HCT116 (cell line): ENCODE results near the gene CLTRN. TPM values are rescaled to one million over a fixed set of nuclear protein-coding genes. Genes with fewer than 3 reads are reported as not detected.
A peak's percentile ranks its signal among the peaks of the same experiment; 100 is the strongest.

Experiments used
- ATAC-seq: fragments of 200-7000 bp; cut with Tn5 transposase; 2 replicates; pipeline ENCODE4 v1.9.1; 2020; ENCODE audit warnings: mild to moderate bottlenecking, moderate library complexity
- BruUV-seq: library from RNA; stranded (reverse); fragments of 400-500 nt; replicated peaks from 2 replicates; lab custom pipeline; 2021; lab: Mats Ljungman, UMichigan
- CTCF ChIA-PET: fragments of 300-600 bp; sonication (Branson Sonifier 250); formaldehyde crosslinking; loops from one replicate; lab custom pipeline; 2021; ENCODE audit warnings: antibody characterized with exemption; lab: Charles Lee
- POLR2A ChIA-PET: fragments of 300-600, 350-600 bp; sonication (Branson Sonifier 250); formaldehyde crosslinking; loops from one replicate; lab custom pipeline; 2021; ENCODE audit warnings: antibody characterized with exemption; lab: Charles Lee
- RAD21 ChIA-PET, 2 experiments: fragments of 300-600 bp; sonication (Branson Sonifier 250); formaldehyde crosslinking; loops; one replicate each; lab custom pipeline; 2023; ENCODE audit warnings: low total read pairs in 2 of 2; ENCODE audit not compliant: uncharacterized antibody in 2 of 2, unreplicated experiment in 2 of 2, low non-redundant PET in 1 of 2; lab: Charles Lee
- DNase-seq: peaks from one replicate; pipeline ENCODE4 v3.0.0-alpha.2; 2010; ENCODE audit warnings: low read depth, low spot score
- H2AFZ ChIP-seq: fragments of 200-600 bp; shearing (Covaris generic), sonication (generic); 2 replicates; pipeline ENCODE4 v1.6.1; 2017; ENCODE audit warnings: low read depth, mixed run types, mixed read lengths, antibody characterized with exemption, low read length; ENCODE audit not compliant: poor library complexity, severe bottlenecking
- H3K27ac ChIP-seq: 2 replicates; pipeline ENCODE4 v1.5.1; 2012; ENCODE audit warnings: low read depth, low read length
- H3K27me3 ChIP-seq: fragments of 200-600 bp; sonication (generic); 2 replicates; pipeline ENCODE4 v1.6.1; 2016; ENCODE audit warnings: mixed run types, low read length, mixed read lengths; ENCODE audit not compliant: insufficient read depth
- H3K36me3 ChIP-seq, 2 experiments: fragments of 200-500 bp in 1 of 2; fragments of 200-600 bp in 1 of 2; sonication (Bioruptor generic) in 1 of 2; sonication (generic) in 1 of 2; 2 replicates each; pipeline versions ENCODE4 v1.5.1 to v1.6.1; 2014 to 2016; ENCODE audit warnings: low read length in 2 of 2, inconsistent platforms in 1 of 2, mixed read lengths in 1 of 2, mixed run types in 1 of 2; ENCODE audit not compliant: insufficient read depth in 2 of 2, control insufficient read depth in 1 of 2
- H3K4me1 ChIP-seq, 2 experiments: fragments of 200-600 bp in 1 of 2; sonication (generic) in 1 of 2; 2 replicates each; pipeline versions ENCODE4 v1.5.1 to v1.6.1; 2012 to 2017; ENCODE audit warnings: low read length in 2 of 2, inconsistent platforms in 1 of 2, mild to moderate bottlenecking in 1 of 2, mixed read lengths in 1 of 2, mixed run types in 1 of 2, moderate library complexity in 1 of 2; ENCODE audit not compliant: insufficient read depth in 2 of 2, control insufficient read depth in 1 of 2
- H3K4me2 ChIP-seq: fragments of 200-600 bp; sonication (generic); 2 replicates; pipeline ENCODE4 v1.6.1; 2017; ENCODE audit warnings: mixed run types, low read length, mixed read lengths
- H3K4me3 ChIP-seq, 2 experiments: fragments of 200-600 bp in 1 of 2; sonication (generic) in 1 of 2; replicated peaks in 1 of 2; 2 replicates each; pipeline ENCODE4 v1.5.1; 2011 to 2016; ENCODE audit warnings: low read length in 2 of 2, control low read depth in 1 of 2, low read depth in 1 of 2, mild to moderate bottlenecking in 1 of 2, mixed read lengths in 1 of 2, mixed run types in 1 of 2
- H3K79me2 ChIP-seq: fragments of 200-600 bp; sonication (generic); 2 replicates; pipeline ENCODE4 v1.6.1; 2017; ENCODE audit warnings: mild to moderate bottlenecking, mixed run types, low read length, moderate library complexity, mixed read lengths; ENCODE audit not compliant: insufficient read depth
- H3K9ac ChIP-seq: fragments of 200-600 bp; sonication (generic); 2 replicates; pipeline ENCODE4 v1.6.1; 2016; ENCODE audit warnings: low read length, mixed read lengths
- H3K9me2 ChIP-seq: fragments of 200-600 bp; sonication (generic), shearing (Covaris generic); 2 replicates; pipeline ENCODE4 v1.6.1; 2017; ENCODE audit warnings: mixed run types, mild to moderate bottlenecking, moderate library complexity; ENCODE audit not compliant: insufficient read depth
- H3K9me3 ChIP-seq, 2 experiments: fragments of 200-500 bp in 1 of 2; fragments of 200-600 bp in 1 of 2; sonication (Bioruptor generic) in 1 of 2; sonication (generic) in 1 of 2; 2 replicates each; pipeline ENCODE4 v1.6.1; 2014 to 2017; ENCODE audit warnings: low read length in 2 of 2, mixed read lengths in 2 of 2, inconsistent platforms in 1 of 2, low read depth in 1 of 2, mild to moderate bottlenecking in 1 of 2, mixed run types in 1 of 2, moderate library complexity in 1 of 2; ENCODE audit not compliant: control insufficient read depth in 1 of 2, insufficient read depth in 1 of 2
- H4K20me1 ChIP-seq: fragments of 200-600 bp; sonication (generic), shearing (Covaris generic); 2 replicates; pipeline ENCODE4 v1.6.1; 2017; ENCODE audit warnings: mixed run types, mild to moderate bottlenecking, moderate library complexity; ENCODE audit not compliant: insufficient read depth
- CBX3 ChIP-seq: IDR thresholded peaks from 2 replicates; pipeline ENCODE4 v1.6.1; 2012; ENCODE audit warnings: low read depth
- CEBPB ChIP-seq: IDR thresholded peaks from 2 replicates; pipeline ENCODE4 v1.6.1; 2012; ENCODE audit warnings: low read depth
- FOSL1 ChIP-seq: IDR thresholded peaks from 2 replicates; pipeline ENCODE4 v1.6.1; 2012; ENCODE audit warnings: low read depth
- JUND ChIP-seq: IDR thresholded peaks from 2 replicates; pipeline ENCODE4 v1.6.1; 2012
- POLR2AphosphoS5 ChIP-seq: IDR thresholded peaks from 2 replicates; pipeline ENCODE4 v1.6.1; 2011; ENCODE audit warnings: mild to moderate bottlenecking, low read depth, low read length, moderate library complexity
- SP1 ChIP-seq: IDR thresholded peaks from 2 replicates; pipeline ENCODE4 v1.6.1; 2012; ENCODE audit warnings: low read depth
- intact Hi-C: fragments of 100-400 bp; cut with micrococcal nuclease; formaldehyde crosslinking; loops from 2 replicates; pipeline ENCODE4 v1.10.0; 2022
- total RNA-seq: library from RNA; stranded (reverse); gene quantifications from one replicate; pipeline ENCODE4 v1.2.1, GENCODE V29; 2021; ENCODE audit not compliant: unreplicated experiment
- TF ChIP-seq, protein P1 (sequence below): IDR thresholded peaks from 2 replicates; pipeline ENCODE4 v1.6.1; 2012
- TF ChIP-seq, protein P2 (sequence below): IDR thresholded peaks from 2 replicates; pipeline ENCODE4 v1.6.1; 2012; ENCODE audit warnings: low read depth

The CLTRN gene
- total RNA-seq, 1 experiment from 2014 or later, result 0.25 TPM

GRCh38 chrX:15619053-15619755 is 45.4 kb downstream of the CLTRN start:
- RAD21 ChIA-PET, result no interaction called here
- CTCF ChIA-PET, result no interaction called here
- H3K9ac ChIP-seq, result peak overlapping the region; percentile 23; the same call in 1 of the 2 replicates
- H3K4me3 ChIP-seq, result peak overlapping the region in 1 of 2 experiments; percentile 22; a peak in 2 of 4 replicates
- peak overlapping the region; percentile 93 for H2AFZ ChIP-seq
- no peaks in the 10 kb centered on the region for H3K79me2 ChIP-seq
- H3K4me2 ChIP-seq, result peak overlapping the region; percentile 72
- intact Hi-C loops, result no loop called here
- ATAC-seq (peak; percentile 98), DNase-seq (peak; percentile 76)
- POLR2A ChIA-PET, result no interaction called here
- no peaks in the 10 kb centered on the region for H3K27me3 ChIP-seq
- peak overlapping the region; percentile 40; the same call in 1 of the 2 replicates for H3K27ac ChIP-seq
- TF ChIP-seq, protein P1, sequence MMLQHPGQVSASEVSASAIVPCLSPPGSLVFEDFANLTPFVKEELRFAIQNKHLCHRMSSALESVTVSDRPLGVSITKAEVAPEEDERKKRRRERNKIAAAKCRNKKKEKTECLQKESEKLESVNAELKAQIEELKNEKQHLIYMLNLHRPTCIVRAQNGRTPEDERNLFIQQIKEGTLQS, result no peak
- TF ChIP-seq CBX3 (peak; percentile 61; the same call in 1 of the 2 replicates), SP1 (peak; percentile 65; the same call in 1 of the 2 replicates), JUND (peak; percentile 89), CEBPB (peak; percentile 88), FOSL1 (peak; percentile 93), POLR2AphosphoS5 (no peak)
- TF ChIP-seq, protein P2, sequence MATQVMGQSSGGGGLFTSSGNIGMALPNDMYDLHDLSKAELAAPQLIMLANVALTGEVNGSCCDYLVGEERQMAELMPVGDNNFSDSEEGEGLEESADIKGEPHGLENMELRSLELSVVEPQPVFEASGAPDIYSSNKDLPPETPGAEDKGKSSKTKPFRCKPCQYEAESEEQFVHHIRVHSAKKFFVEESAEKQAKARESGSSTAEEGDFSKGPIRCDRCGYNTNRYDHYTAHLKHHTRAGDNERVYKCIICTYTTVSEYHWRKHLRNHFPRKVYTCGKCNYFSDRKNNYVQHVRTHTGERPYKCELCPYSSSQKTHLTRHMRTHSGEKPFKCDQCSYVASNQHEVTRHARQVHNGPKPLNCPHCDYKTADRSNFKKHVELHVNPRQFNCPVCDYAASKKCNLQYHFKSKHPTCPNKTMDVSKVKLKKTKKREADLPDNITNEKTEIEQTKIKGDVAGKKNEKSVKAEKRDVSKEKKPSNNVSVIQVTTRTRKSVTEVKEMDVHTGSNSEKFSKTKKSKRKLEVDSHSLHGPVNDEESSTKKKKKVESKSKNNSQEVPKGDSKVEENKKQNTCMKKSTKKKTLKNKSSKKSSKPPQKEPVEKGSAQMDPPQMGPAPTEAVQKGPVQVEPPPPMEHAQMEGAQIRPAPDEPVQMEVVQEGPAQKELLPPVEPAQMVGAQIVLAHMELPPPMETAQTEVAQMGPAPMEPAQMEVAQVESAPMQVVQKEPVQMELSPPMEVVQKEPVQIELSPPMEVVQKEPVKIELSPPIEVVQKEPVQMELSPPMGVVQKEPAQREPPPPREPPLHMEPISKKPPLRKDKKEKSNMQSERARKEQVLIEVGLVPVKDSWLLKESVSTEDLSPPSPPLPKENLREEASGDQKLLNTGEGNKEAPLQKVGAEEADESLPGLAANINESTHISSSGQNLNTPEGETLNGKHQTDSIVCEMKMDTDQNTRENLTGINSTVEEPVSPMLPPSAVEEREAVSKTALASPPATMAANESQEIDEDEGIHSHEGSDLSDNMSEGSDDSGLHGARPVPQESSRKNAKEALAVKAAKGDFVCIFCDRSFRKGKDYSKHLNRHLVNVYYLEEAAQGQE, result no peak
- TF ChIP-seq, all 23 proteins: peak for 5
- Histone ChIP-seq H3K9me3 (no peaks in the 10 kb centered on the region), H3K9me2 (no peaks in the 10 kb centered on the region), H3K36me3 (no peaks in the 10 kb centered on the region), H4K20me1 (no peaks in the 10 kb centered on the region), H3K4me1 (peaks cover 9 to 32% of the 10 kb centered on the region in 2 experiments)
- BruUV-seq, result no TSS peak
